Hippocampal formation (tissue), 2 donors: ENCODE data around the gene SERPINE2.

Source experiments
- DNase-seq, 2 donors: peaks; one replicate each; lab custom pipeline; 2025; lab: John Stamatoyannopoulos, UW

SERPINE2 gene

GRCh38 chr2:224039080-224039769 lies at the start of gene SERPINE2:
Gene SERPINE2, minus strand, starts transcription at chr2:224039286. Its CDS starts 37,386 bp downstream, at chr2:224001900.
- peak; percentile 60 to 71 for DNase-seq

GRCh38 chr2:224086226-224086914 lies 47.3 kb upstream of the SERPINE2 start:
- no peak for DNase-seq

DNA sequence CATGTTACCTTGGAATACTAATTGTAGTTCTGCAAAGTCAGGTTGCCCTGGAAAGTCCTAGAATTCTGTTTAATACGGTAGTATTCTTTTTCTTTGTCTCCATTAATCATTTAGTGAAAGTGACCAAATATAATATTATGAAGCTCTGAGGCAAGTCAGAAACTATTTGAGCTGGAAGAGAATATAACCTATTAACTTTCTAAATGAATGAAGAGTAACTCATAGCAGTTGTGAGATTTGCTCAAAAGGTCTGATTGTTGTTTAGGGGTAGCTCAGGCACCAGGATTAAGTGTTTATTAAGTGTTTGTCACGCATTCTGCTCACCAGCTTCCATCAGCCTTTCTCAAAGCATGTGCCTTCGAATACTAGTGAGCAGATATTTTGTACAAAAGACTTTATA lies 46.7 kb upstream of the SERPINE2 start:
- DNase-seq, result no peak

GRCh38 chr2:224085246-224085645 lies 46.2 kb upstream of the SERPINE2 start:
- DNase-seq, result no peak

GRCh38 chr2:224084266-224084892 lies 45.3 kb upstream of the SERPINE2 start:
- DNase-seq, result no peak

- DNase-seq, result no peak
Observed at GRCh38 chr2:224083638-224084037, 44.6 kb upstream of the SERPINE2 start.

DNA sequence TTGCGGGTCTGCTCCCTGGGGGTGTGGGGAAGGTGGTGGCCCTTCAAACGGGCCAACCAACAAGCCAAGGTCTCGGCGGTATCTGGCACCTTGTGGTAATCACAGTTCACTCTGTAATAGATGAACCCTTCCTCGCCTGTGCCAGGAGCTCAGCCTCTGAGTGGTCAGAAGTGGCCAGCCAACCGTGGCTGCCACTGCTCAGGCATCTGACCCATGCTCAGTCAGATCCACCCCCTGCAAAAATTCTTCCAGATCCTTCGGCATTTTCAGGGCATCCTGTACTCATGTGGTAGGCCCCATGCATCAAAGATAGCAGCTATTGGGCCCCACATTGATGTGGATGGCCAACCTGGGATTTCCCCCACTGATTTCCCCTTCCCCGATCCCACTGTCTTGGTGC lies 39.6 kb upstream of the SERPINE2 start:
- DNase-seq, result no peak

GRCh38 chr2:224077773-224078507 lies 38.9 kb upstream of the SERPINE2 start:
- DNase-seq, result no peak

DNA sequence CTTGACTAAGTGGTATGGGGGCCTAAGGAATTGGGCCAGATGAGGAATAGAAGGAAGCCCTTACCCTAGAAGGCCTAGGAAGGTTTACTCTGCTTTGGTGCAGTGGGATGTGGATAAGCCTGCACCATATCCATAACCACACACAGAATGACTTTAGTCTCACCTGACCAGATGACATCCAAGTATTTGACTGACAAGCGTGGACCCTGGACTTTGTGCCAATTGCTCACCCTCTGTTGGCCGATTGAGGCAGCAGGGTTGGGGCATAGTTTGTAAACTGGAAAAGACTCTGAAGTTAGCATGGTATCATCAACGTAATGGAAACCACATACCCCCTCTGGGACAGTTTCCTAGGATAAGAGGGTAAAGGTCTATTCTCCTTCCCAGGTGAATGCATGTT lies 36.5 kb upstream of the SERPINE2 start:
- no peak for DNase-seq

GRCh38 chr2:224073676-224074075 lies 34.6 kb upstream of the SERPINE2 start:
- no peak for DNase-seq

- no peak for DNase-seq
Observed at GRCh38 chr2:224072541-224073188, 33.6 kb upstream of the SERPINE2 start.

GRCh38 chr2:224069172-224069571 lies 30.1 kb upstream of the SERPINE2 start:
- DNase-seq, result no peak

- no peak for DNase-seq
Observed at GRCh38 chr2:224063298-224063648, 24.2 kb upstream of the SERPINE2 start.

- no peak for DNase-seq
Observed at GRCh38 chr2:224062481-224063297, 23.6 kb upstream of the SERPINE2 start.

DNA sequence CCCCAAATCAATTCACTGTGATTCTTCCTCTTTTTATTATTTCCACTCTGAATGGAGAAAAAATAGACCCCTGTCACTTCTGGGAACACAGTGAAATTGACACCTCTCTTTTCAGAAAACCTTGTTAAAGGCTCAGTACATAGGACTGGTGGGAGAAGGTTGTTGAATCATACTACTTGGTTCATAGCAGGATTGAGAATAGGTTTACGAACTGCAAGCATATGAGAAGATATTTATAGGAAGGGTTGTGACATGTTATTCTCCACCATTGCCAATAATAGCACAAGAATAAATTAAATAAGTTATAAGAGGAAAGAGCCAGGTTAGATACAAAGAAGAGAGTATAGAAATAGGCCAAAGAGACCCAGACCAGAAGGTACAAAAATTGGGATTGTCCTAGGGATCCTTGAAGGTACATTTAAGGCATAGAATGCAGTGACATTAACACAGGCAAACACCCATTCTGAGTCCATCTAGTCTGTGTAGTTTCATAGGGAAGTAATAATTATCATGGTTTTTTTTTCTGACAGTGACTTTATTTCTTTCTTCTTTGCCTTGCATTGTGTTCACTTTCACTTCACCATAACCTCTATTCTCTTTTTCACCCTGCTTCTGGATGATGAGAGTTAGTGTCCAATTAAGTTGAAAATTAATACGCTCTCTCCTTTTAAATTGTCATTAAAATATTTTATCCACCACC lies 21.8 kb upstream of the SERPINE2 start:
- DNase-seq, result no peak

DNA sequence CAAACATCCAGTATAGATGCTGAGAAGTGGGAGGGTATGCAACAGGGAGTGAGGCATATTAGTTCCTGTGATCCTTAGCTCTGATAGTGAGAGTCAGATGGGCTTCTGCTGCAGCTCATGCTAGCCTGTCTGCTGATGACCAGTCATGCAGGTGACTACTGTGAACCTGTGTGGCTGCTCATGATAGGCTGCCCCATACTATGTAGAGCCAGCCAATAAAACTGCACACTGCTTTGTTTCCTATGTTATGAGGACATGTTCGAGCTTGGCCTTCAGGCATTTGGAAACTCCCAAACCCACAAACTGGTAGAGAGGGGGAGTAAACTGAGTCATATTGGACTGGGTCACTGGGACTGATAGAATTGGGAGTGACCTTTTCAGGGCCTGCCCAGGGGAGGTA lies 20.1 kb upstream of the SERPINE2 start:
- DNase-seq, result no peak

- DNase-seq, result peak; percentile 20 to 26
Observed at GRCh38 chr2:224058048-224058775, 19.1 kb upstream of the SERPINE2 start.

DNA sequence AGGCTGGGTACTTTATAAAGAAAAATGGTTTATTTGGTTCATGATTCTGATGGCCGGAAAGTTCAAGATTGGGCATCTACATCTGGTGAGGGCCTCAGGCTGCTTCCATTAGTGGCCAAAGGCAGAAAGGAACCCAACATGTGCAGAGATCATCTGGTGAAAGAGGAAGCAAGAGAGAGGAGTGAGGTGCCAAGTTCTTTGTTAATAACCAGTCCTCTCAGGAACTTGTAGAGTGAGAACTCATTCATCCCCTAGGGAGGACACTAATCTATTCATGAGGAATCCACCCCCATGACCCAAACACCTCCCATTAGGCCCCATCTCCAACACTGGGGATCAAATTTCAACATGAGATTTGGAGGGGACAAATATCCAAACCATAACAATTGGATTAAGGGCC lies 17.8 kb upstream of the SERPINE2 start:
- no peak for DNase-seq

- no peak for DNase-seq
Observed at GRCh38 chr2:224055101-224055500, 16.0 kb upstream of the SERPINE2 start.

DNA sequence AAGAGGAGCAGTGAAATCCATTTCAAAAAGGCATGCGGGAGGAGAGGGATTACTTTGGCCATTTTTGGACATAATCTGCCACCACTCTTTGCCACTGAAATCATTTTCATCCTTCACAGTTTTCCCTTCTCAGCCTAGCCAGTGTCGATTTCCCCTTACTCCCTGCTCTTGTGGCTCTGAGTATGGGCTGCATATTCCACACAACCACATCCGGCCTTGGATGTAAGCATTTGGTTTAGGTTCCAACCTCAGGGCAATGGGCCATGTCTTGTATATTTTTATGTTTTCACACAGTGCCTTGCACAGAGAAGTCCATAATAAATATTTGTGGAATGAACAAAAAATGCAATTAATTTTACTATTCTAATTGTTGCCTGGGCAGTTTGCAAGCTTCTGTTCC lies 7.7 kb upstream of the SERPINE2 start:
- no peak for DNase-seq
